ENCODE data around the gene CDK6. TPM values are rescaled to one million over a fixed set of nuclear protein-coding genes. Genes with fewer than 3 reads are reported as not detected.

CDK6 gene
- total RNA-seq, 4 donors from 2014 or later: 43.6 to 85.1 (median 63.3) TPM

GRCh38 chr7:92809760-92810573 is 26.4 kb downstream of the CDK6 start:
- H3K4me3 ChIP-seq (ENCODE audit: low read depth, poor library complexity, severe bottlenecking): no peak overlapping the region
- intact Hi-C loops (cut with DNase I; ENCODE audit: low total_unique reads): no loop called here
- DNase-seq (ENCODE audit: low spot score in 2 of 2): peak in 1 of 2 donors; percentile 63
- TF ChIP-seq, protein P1, sequence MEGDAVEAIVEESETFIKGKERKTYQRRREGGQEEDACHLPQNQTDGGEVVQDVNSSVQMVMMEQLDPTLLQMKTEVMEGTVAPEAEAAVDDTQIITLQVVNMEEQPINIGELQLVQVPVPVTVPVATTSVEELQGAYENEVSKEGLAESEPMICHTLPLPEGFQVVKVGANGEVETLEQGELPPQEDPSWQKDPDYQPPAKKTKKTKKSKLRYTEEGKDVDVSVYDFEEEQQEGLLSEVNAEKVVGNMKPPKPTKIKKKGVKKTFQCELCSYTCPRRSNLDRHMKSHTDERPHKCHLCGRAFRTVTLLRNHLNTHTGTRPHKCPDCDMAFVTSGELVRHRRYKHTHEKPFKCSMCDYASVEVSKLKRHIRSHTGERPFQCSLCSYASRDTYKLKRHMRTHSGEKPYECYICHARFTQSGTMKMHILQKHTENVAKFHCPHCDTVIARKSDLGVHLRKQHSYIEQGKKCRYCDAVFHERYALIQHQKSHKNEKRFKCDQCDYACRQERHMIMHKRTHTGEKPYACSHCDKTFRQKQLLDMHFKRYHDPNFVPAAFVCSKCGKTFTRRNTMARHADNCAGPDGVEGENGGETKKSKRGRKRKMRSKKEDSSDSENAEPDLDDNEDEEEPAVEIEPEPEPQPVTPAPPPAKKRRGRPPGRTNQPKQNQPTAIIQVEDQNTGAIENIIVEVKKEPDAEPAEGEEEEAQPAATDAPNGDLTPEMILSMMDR (IDR thresholded peaks at IDR 0.05): no peak
- TF ChIP-seq POLR2A (IDR thresholded peaks at IDR 0.05): no peak
- 47 to 50% methylated on average over 10 of the region's 10 CpGs for WGBS, 2 donors

- no peak for TF ChIP-seq POLR2A (IDR thresholded peaks at IDR 0.05)
- TF ChIP-seq, protein P1 (IDR thresholded peaks at IDR 0.05): no peak
- DNase-seq (ENCODE audit: low spot score in 2 of 2): no peak
- no peak overlapping the region for H3K4me3 ChIP-seq (ENCODE audit: low read depth, poor library complexity, severe bottlenecking)
- intact Hi-C loops (cut with DNase I; ENCODE audit: low total_unique reads): no loop called here
Observed at GRCh38 chr7:92809397-92809759, 27.0 kb downstream of the CDK6 start.

GRCh38 chr7:92808635-92809034 is 27.7 kb downstream of the CDK6 start:
- TF ChIP-seq, protein P1 (IDR thresholded peaks at IDR 0.05): no peak
- no peak for TF ChIP-seq POLR2A (IDR thresholded peaks at IDR 0.05)
- no peak overlapping the region for H3K4me3 ChIP-seq (ENCODE audit: low read depth, poor library complexity, severe bottlenecking)
- intact Hi-C loops (cut with DNase I; ENCODE audit: low total_unique reads): no loop called here
- no peak for DNase-seq (ENCODE audit: low spot score in 2 of 2)

DNA sequence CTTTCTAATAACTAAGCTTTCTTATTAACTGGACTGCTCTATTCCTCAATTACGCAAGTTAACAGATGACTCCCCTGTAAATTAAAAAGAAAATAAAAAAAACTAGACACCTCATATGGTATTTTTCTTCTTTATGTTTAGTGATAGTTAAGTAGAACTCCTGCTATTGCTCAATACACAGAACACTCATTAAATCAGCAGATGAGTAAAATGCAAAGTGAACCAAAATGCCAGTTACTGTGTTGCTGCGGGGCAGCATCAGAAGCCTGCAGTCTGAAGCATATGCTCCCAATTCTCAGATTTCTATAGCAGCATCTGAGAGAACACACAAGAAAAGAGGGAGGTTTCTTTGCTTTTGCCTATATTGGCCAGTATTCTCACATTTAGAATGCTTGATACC is 28.4 kb downstream of the CDK6 start:
- TF ChIP-seq, protein P1 (IDR thresholded peaks at IDR 0.05): no peak
- TF ChIP-seq POLR2A (IDR thresholded peaks at IDR 0.05): no peak
- WGBS, 2 donors: 80 to 89% methylated on average over 2 of the region's 2 CpGs
- H3K4me3 ChIP-seq (ENCODE audit: low read depth, poor library complexity, severe bottlenecking): no peak overlapping the region
- intact Hi-C loops (cut with DNase I; ENCODE audit: low total_unique reads): no loop called here
- no peak for DNase-seq (ENCODE audit: low spot score in 2 of 2)

DNA sequence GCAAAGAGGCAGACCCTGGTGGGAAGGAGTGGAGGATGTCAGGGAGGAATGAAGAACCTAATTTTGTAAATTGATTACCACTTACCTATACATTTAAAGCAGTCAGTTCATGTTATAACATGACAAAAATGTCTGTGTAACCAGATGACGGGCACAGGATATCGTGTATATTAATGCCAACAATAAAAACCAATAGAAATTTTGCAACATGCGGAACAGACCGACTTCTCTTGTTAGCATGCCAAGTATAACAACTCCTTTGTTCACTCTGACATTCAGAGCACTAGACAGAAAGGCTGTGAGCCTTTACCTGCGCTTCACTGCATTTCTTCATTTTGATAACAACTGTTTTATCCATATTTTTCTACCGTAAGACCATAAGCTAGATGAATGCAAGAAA is 29.9 kb downstream of the CDK6 start:
- no peak for DNase-seq (ENCODE audit: low spot score in 2 of 2)
- WGBS, 2 donors: 59 to 63% methylated on average over 6 of the region's 6 CpGs

More for the DNA sequence above, 29.9 kb downstream of the CDK6 start:
- intact Hi-C loops (cut with DNase I; ENCODE audit: low total_unique reads): no loop called here
- no peak overlapping the region for H3K4me3 ChIP-seq (ENCODE audit: low read depth, poor library complexity, severe bottlenecking)
- TF ChIP-seq, protein P1 (IDR thresholded peaks at IDR 0.05): no peak
- no peak for TF ChIP-seq POLR2A (IDR thresholded peaks at IDR 0.05)

Measured in lower leg skin (tissue), 4 donors.